IMR-90 (cell line): ENCODE data around the gene ST7. TPM values are rescaled to one million over a fixed set of nuclear protein-coding genes. Genes with fewer than 3 reads are reported as not detected.

Experiments used
- ATAC-seq: fragments of 200-7000 bp; cut with Tn5 transposase; 2 replicates; pipeline ENCODE4 v1.9.1; 2020; ENCODE audit warnings: low read depth, mild to moderate bottlenecking, moderate library complexity
- BruUV-seq: library from RNA; stranded (reverse); fragments of 400-500 nt; replicated peaks from 2 replicates; lab custom pipeline; 2021; lab: Mats Ljungman, UMichigan
- CTCF ChIA-PET: fragments of 300-600 bp; formaldehyde crosslinking; extraction: SDS; loops from one replicate; lab custom pipeline; 2021; ENCODE audit warnings: antibody characterized with exemption; lab: Yijun Ruan, JAX
- POLR2A ChIA-PET: fragments of 300-600 bp; sonication (Branson Sonifier 250); formaldehyde crosslinking; loops from one replicate; lab custom pipeline; 2022; ENCODE audit warnings: antibody characterized with exemption; ENCODE audit not compliant: unreplicated experiment; lab: Charles Lee
- DNase-seq: peaks from one replicate; pipeline ENCODE4 v3.0.0; 2013
- H2AFZ ChIP-seq: replicated peaks from 2 replicates; pipeline ENCODE3; 2013; ENCODE audit warnings: low read length, mild to moderate bottlenecking; ENCODE audit not compliant: poor library complexity
- H2AK5ac ChIP-seq: 2 replicates; pipeline ENCODE4 v1.6.1; 2013; ENCODE audit warnings: low read depth, low read length, inconsistent platforms
- H2AK9ac ChIP-seq: replicated peaks from 2 replicates; pipeline ENCODE3; 2013; ENCODE audit warnings: mild to moderate bottlenecking, low read depth, low read length, moderate library complexity; ENCODE audit not compliant: poor library complexity
- H2BK120ac ChIP-seq: 2 replicates; pipeline ENCODE4 v1.6.1; 2013; ENCODE audit warnings: low read depth, low read length, inconsistent platforms
- H2BK15ac ChIP-seq: 3 replicates; pipeline ENCODE4 v1.6.1; 2013; ENCODE audit warnings: low read depth, low read length, inconsistent platforms
- H2BK20ac ChIP-seq: 2 replicates; pipeline ENCODE4 v1.6.1; 2013; ENCODE audit warnings: low read depth, mild to moderate bottlenecking, inconsistent platforms, low read length, moderate library complexity
- H2BK5ac ChIP-seq: 2 replicates; pipeline ENCODE4 v1.6.1; 2013; ENCODE audit warnings: mild to moderate bottlenecking, low read depth, low read length, inconsistent platforms; ENCODE audit not compliant: poor library complexity, severe bottlenecking
- H3K14ac ChIP-seq: replicated peaks from 2 replicates; pipeline ENCODE4 v1.6.1; 2013; ENCODE audit warnings: low read depth, low read length, inconsistent platforms
- H3K18ac ChIP-seq: 2 replicates; pipeline ENCODE4 v1.6.1; 2013; ENCODE audit warnings: low read depth, low read length, control low read depth
- H3K23ac ChIP-seq: 2 replicates; pipeline ENCODE4 v1.6.1; 2013; ENCODE audit warnings: low read depth, low read length, inconsistent platforms
- H3K27ac ChIP-seq: 2 replicates; pipeline ENCODE4 v1.5.1; 2013; ENCODE audit warnings: mild to moderate bottlenecking, control low read depth, low read length; ENCODE audit not compliant: insufficient read depth
- H3K27me3 ChIP-seq: 2 replicates; pipeline ENCODE4 v1.6.1; 2013; ENCODE audit warnings: low read length; ENCODE audit not compliant: control insufficient read depth, insufficient read depth
- H3K36me3 ChIP-seq: 2 replicates; pipeline ENCODE4 v1.6.1; 2013; ENCODE audit warnings: low read length, mixed read lengths; ENCODE audit not compliant: control insufficient read depth, insufficient read depth
- H3K4ac ChIP-seq: 2 replicates; pipeline ENCODE4 v1.6.1; 2013; ENCODE audit warnings: low read depth, low read length, inconsistent platforms
- H3K4me1 ChIP-seq: 2 replicates; pipeline ENCODE4 v1.6.1; 2013; ENCODE audit warnings: low read length, mixed read lengths; ENCODE audit not compliant: control insufficient read depth, insufficient read depth
- H3K4me2 ChIP-seq: 2 replicates; pipeline ENCODE4 v1.6.1; 2013; ENCODE audit warnings: low read depth, mild to moderate bottlenecking, control low read depth, low read length, moderate library complexity
- H3K4me3 ChIP-seq: 2 replicates; pipeline ENCODE4 v1.5.1; 2013; ENCODE audit warnings: low read depth, mild to moderate bottlenecking, control low read depth, low read length, moderate library complexity; ENCODE audit not compliant: insufficient read depth
- H3K56ac ChIP-seq: 2 replicates; pipeline ENCODE4 v1.6.1; 2013; ENCODE audit warnings: low read length, inconsistent platforms; ENCODE audit not compliant: insufficient read depth; ENCODE audit errors: extremely low read depth
- H3K79me1 ChIP-seq, 2 experiments: 2 replicates each; pipeline ENCODE4 v1.6.1; 2013; ENCODE audit warnings: low read length in 2 of 2, inconsistent platforms in 1 of 2, low read depth in 1 of 2
- H3K9ac ChIP-seq: 2 replicates; pipeline ENCODE4 v1.6.1; 2013; ENCODE audit warnings: low read depth, low read length, control low read depth
- H3K9me1 ChIP-seq: 2 replicates; pipeline ENCODE4 v1.6.1; 2013; ENCODE audit warnings: low read length, inconsistent platforms; ENCODE audit not compliant: insufficient read depth
- H3K9me3 ChIP-seq: 2 replicates; pipeline ENCODE4 v1.6.1; 2013; ENCODE audit warnings: low read length; ENCODE audit not compliant: control insufficient read depth, insufficient read depth
- H4K20me1 ChIP-seq: 2 replicates; pipeline ENCODE4 v1.6.1; 2013; ENCODE audit warnings: low read length, inconsistent platforms; ENCODE audit not compliant: insufficient read depth
- H4K5ac ChIP-seq: 2 replicates; pipeline ENCODE4 v1.6.1; 2013; ENCODE audit warnings: mild to moderate bottlenecking, low read depth, low read length, control low read depth
- H4K8ac ChIP-seq, 2 experiments: 2 replicates each; pipeline ENCODE4 v1.6.1; 2013; ENCODE audit warnings: low read depth in 2 of 2, low read length in 2 of 2, control low read depth in 1 of 2, inconsistent platforms in 1 of 2
- H4K91ac ChIP-seq: 2 replicates; pipeline ENCODE4 v1.6.1; 2013; ENCODE audit warnings: low read depth, low read length, inconsistent platforms; ENCODE audit not compliant: insufficient read depth
- BHLHE40 ChIP-seq: fragments of 150-350 bp; IDR thresholded peaks from 2 replicates; pipeline ENCODE4 v1.6.1; 2016; ENCODE audit warnings: mild to moderate bottlenecking, low read depth, low read length
- CEBPB ChIP-seq: IDR thresholded peaks from 2 replicates; pipeline ENCODE4 v1.6.1; 2012; ENCODE audit warnings: low read depth, low read length, improper control_type of control experiment
- FOS ChIP-seq: fragments of 150-350 bp; IDR thresholded peaks from 2 replicates; pipeline ENCODE4 v1.6.1; 2016; ENCODE audit warnings: low read depth, low read length
- MAFK ChIP-seq: IDR thresholded peaks from 2 replicates; pipeline ENCODE4 v1.6.1; 2012; ENCODE audit warnings: low read depth, low read length, improper control_type of control experiment
- MAZ ChIP-seq: IDR thresholded peaks from 2 replicates; pipeline ENCODE4 v1.6.1; 2012; ENCODE audit warnings: low read depth, mild to moderate bottlenecking, low read length, improper control_type of control experiment, moderate library complexity, borderline replicate concordance
- MXI1 ChIP-seq: IDR thresholded peaks from 2 replicates; pipeline ENCODE4 v1.6.1; 2012; ENCODE audit warnings: low read depth, mild to moderate bottlenecking, low read length, moderate library complexity, borderline replicate concordance
- POLR2A ChIP-seq: IDR thresholded peaks from 2 replicates; pipeline ENCODE4 v1.6.1; 2012; ENCODE audit warnings: mild to moderate bottlenecking, low read depth, low read length
- RAD21 ChIP-seq: IDR thresholded peaks from 2 replicates; pipeline ENCODE4 v1.6.1; 2012; ENCODE audit warnings: low read length, improper control_type of control experiment
- RFX5 ChIP-seq: IDR thresholded peaks from 2 replicates; pipeline ENCODE4 v1.8.0; 2012; ENCODE audit warnings: low read depth, mild to moderate bottlenecking, low read length, moderate library complexity
- SMC3 ChIP-seq: fragments of 150-350 bp; IDR thresholded peaks from 2 replicates; pipeline ENCODE4 v1.6.1; 2016; ENCODE audit warnings: low read depth, mild to moderate bottlenecking, antibody characterized with exemption, low read length, moderate library complexity
- WGBS, 2 experiments: methylation state at CpG; one replicate each; pipeline versions ENCODE4 v1.1.5 to v1.1.7; 2013; ENCODE audit warnings: missing lambda C conversion rate in 2 of 2; ENCODE audit not compliant: insufficient read length in 1 of 2; ENCODE audit errors: extremely low coverage in 2 of 2; 5-methylcytosine and 5-hydroxymethylcytosine counted together
- dilution Hi-C: fragments of 300-500 bp; cut with HindIII; formaldehyde crosslinking; loops from one replicate; pipeline ENCODE4 v1.14.3; 2018; ENCODE audit warnings: low sequenced_read_pairs; ENCODE audit not compliant: unreplicated experiment
- in situ Hi-C: fragments of 300-500 bp; cut with MboI; formaldehyde crosslinking; loops from 3 replicates; pipeline ENCODE4 v1.14.3; 2019; ENCODE audit warnings: low sequenced_read_pairs, inconsistent platforms, mixed read lengths
- intact Hi-C: fragments of 100-400 bp; cut with micrococcal nuclease; formaldehyde crosslinking; loops from 2 replicates; pipeline ENCODE4 v1.10.0; 2022
- polyA plus RNA-seq, 3 experiments: library from polyadenylated mRNA; depleted of rRNA; stranded (reverse); fragments of >200 nt; gene quantifications; 2 replicates each; pipeline ENCODE4 v1.2.3, GENCODE V29; 2012; ENCODE audit warnings: low replicate concordance in 1 of 3
- total RNA-seq: library from RNA; depleted of rRNA; stranded (reverse); fragments of >200 nt; gene quantifications from 2 replicates; pipeline ENCODE4 v1.2.3, GENCODE V29; 2012
- TF ChIP-seq, protein P1 (sequence below): conservative IDR thresholded peaks from 2 replicates; pipeline ENCODE4 v1.5.1; 2012; ENCODE audit warnings: mild to moderate bottlenecking, low read depth, low read length, improper control_type of control experiment
- TF ChIP-seq, protein P2 (sequence below): fragments of 150-350 bp; IDR thresholded peaks from 2 replicates; pipeline ENCODE4 v1.6.1; 2016; ENCODE audit warnings: low read depth, mild to moderate bottlenecking, low read length, moderate library complexity, borderline replicate concordance

The ST7 gene
- total and polyA plus RNA-seq, 2 of the 4 experiments (the other 2 are of a cell fraction), result 18.6 to 26.0 TPM

DNA sequence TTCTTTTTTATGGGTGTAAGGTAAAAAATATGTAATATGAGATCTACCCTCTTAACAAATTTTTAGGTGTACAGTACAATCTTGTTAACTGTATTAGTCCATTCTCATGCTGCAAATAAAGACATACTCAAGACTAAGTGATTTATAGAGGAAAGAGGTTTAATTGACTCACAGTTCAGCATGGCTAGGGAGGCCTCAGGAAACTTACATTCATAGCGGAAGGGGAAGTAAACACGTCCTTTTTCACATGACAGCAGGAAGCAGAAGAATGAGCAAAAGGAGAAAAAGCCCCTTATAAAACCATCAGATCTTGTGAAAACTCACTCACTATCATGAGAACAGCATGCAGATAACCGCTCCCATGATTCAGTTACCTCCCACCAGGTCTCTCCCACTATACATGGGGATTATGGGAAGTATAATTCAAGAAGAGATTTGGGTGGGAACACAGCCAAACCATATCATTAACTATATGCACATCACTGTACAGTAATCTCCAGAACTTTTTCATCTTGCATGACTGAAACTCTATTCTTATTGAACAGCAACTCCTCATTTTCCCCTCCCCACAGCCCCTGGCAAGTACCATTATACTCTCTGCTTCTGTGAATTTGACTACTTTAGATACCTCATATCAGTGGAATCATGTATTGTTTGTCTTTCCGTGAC, 242.2 kb downstream of the ST7 start:
- Histone ChIP-seq H3K14ac (no peak overlapping the region), H4K5ac (no peak overlapping the region), H3K27ac (no peak overlapping the region), H3K4ac (no peak overlapping the region), H3K9me1 (peaks cover 10% of the 10 kb centered on the region; the same call in 1 of the 2 replicates), H3K4me2 (no peak overlapping the region), H4K91ac (no peak overlapping the region), H2AK5ac (no peak overlapping the region), H3K4me1 (peaks cover 9% of the 10 kb centered on the region), H3K56ac (no peak overlapping the region), H3K18ac (no peak overlapping the region), H2BK120ac (no peak overlapping the region), H2BK5ac (no peak overlapping the region), H2AK9ac (no peak overlapping the region), H3K23ac (no peak overlapping the region), H4K8ac (no peak overlapping the region), H3K36me3 (peaks cover under 1% of the 10 kb centered on the region; the same call in 1 of the 2 replicates), H4K20me1 (no peaks in the 10 kb centered on the region), H3K9ac (no peak overlapping the region), H3K9me3 (no peaks in the 10 kb centered on the region), H3K4me3 (no peak overlapping the region), H3K79me1 (no peaks in the 10 kb centered on the region), H3K27me3 (no peaks in the 10 kb centered on the region), H2BK15ac (no peak overlapping the region), H2BK20ac (no peak overlapping the region), H2AFZ (no peak overlapping the region)
- no CpG with 5 or more reads among the region's 4 CpGs for WGBS, 2 experiments
- TF ChIP-seq RAD21 (no peak), MAZ (no peak), SMC3 (no peak), MXI1 (no peak), MAFK (no peak), FOS (no peak), CEBPB (no peak), BHLHE40 (no peak), RFX5 (no peak), POLR2A (no peak)
- TF ChIP-seq, protein P1, sequence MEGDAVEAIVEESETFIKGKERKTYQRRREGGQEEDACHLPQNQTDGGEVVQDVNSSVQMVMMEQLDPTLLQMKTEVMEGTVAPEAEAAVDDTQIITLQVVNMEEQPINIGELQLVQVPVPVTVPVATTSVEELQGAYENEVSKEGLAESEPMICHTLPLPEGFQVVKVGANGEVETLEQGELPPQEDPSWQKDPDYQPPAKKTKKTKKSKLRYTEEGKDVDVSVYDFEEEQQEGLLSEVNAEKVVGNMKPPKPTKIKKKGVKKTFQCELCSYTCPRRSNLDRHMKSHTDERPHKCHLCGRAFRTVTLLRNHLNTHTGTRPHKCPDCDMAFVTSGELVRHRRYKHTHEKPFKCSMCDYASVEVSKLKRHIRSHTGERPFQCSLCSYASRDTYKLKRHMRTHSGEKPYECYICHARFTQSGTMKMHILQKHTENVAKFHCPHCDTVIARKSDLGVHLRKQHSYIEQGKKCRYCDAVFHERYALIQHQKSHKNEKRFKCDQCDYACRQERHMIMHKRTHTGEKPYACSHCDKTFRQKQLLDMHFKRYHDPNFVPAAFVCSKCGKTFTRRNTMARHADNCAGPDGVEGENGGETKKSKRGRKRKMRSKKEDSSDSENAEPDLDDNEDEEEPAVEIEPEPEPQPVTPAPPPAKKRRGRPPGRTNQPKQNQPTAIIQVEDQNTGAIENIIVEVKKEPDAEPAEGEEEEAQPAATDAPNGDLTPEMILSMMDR, result no peak
- TF ChIP-seq, protein P2, sequence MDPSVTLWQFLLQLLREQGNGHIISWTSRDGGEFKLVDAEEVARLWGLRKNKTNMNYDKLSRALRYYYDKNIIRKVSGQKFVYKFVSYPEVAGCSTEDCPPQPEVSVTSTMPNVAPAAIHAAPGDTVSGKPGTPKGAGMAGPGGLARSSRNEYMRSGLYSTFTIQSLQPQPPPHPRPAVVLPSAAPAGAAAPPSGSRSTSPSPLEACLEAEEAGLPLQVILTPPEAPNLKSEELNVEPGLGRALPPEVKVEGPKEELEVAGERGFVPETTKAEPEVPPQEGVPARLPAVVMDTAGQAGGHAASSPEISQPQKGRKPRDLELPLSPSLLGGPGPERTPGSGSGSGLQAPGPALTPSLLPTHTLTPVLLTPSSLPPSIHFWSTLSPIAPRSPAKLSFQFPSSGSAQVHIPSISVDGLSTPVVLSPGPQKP, result no peak
- in situ Hi-C loops (no loop called here), intact Hi-C loops (no loop called here), dilution Hi-C loops (no loop called here)
- no peak for DNase-seq
- ATAC-seq, result no peak
- ChIA-PET POLR2A (no interaction called here), CTCF (no interaction called here)
- BruUV-seq, result no TSS peak
